OCI-LY1 (cell line): ENCODE measurements around the gene LRRC71.

Source experiments
- H2AFZ ChIP-seq: fragments of 200-600 bp; sonication (generic), shearing (Covaris generic); 2 replicates; pipeline ENCODE4 v1.6.0; 2014; ENCODE audit warnings: antibody characterized with exemption, mild to moderate bottlenecking, low read length
- H3F3A ChIP-seq: fragments of 200-600 bp; sonication (generic), shearing (Covaris generic); 2 replicates; pipeline ENCODE4 v1.6.0; 2014; ENCODE audit warnings: mild to moderate bottlenecking, antibody characterized with exemption, low read length, moderate library complexity; ENCODE audit not compliant: insufficient read depth
- H3K27ac ChIP-seq: fragments of 200-600 bp; sonication (generic); 2 replicates; pipeline ENCODE4 v1.5.1; 2014; ENCODE audit warnings: low read length, mixed run types, mild to moderate bottlenecking, low read depth; ENCODE audit not compliant: poor library complexity, severe bottlenecking
- H3K27me3 ChIP-seq: fragments of 200-600 bp; sonication (generic); 2 replicates; pipeline ENCODE4 v1.6.0; 2014; ENCODE audit warnings: antibody characterized with exemption, mild to moderate bottlenecking, low read length, moderate library complexity; ENCODE audit not compliant: insufficient read depth
- H3K36me3 ChIP-seq: fragments of 200-600 bp; sonication (generic); 2 replicates; pipeline ENCODE4 v1.6.1; 2014; ENCODE audit warnings: mild to moderate bottlenecking, antibody characterized with exemption, low read length, moderate library complexity, mixed read lengths; ENCODE audit not compliant: insufficient read depth
- H3K4me1 ChIP-seq: fragments of 200-600 bp; sonication (generic); 2 replicates; pipeline ENCODE4 v1.5.1; 2014; ENCODE audit warnings: mild to moderate bottlenecking, low read length, moderate library complexity; ENCODE audit not compliant: insufficient read depth, severe bottlenecking
- H3K4me2 ChIP-seq: fragments of 200-600 bp; sonication (generic), shearing (Covaris generic); 2 replicates; pipeline ENCODE4 v1.6.1; 2014; ENCODE audit warnings: low read length
- H3K4me3 ChIP-seq: fragments of 200-600 bp; sonication (generic); 2 replicates; pipeline ENCODE4 v1.5.1; 2014; ENCODE audit warnings: low read length, low read depth, mild to moderate bottlenecking, mixed read lengths; ENCODE audit not compliant: poor library complexity, severe bottlenecking
- H3K79me2 ChIP-seq: fragments of 200-600 bp; shearing (Covaris generic); 2 replicates; pipeline ENCODE4 v1.6.1; 2016; ENCODE audit warnings: mixed run types, low read length, mixed read lengths; ENCODE audit not compliant: insufficient read depth
- H3K9ac ChIP-seq: fragments of 200-600 bp; sonication (generic), shearing (Covaris generic); 2 replicates; pipeline ENCODE4 v1.6.1; 2014; ENCODE audit warnings: mild to moderate bottlenecking, low read length, mixed read lengths
- H3K9me2 ChIP-seq: fragments of 200-600 bp; sonication (generic), shearing (Covaris generic); 2 replicates; pipeline ENCODE4 v1.6.1; 2014; ENCODE audit warnings: low read depth, mild to moderate bottlenecking, low read length, mixed read lengths
- H3K9me3 ChIP-seq: fragments of 200-600 bp; shearing (Covaris generic); 2 replicates; pipeline ENCODE4 v1.6.1; 2014; ENCODE audit warnings: low read length, mixed read lengths
- H4K20me1 ChIP-seq: fragments of 200-600 bp; sonication (generic), shearing (Covaris generic); 2 replicates; pipeline ENCODE4 v1.6.0; 2016; ENCODE audit warnings: mild to moderate bottlenecking, low read length; ENCODE audit not compliant: insufficient read depth
- EZH2 ChIP-seq: fragments of 200-600 bp; sonication (generic), shearing (Covaris generic); IDR thresholded peaks from 2 replicates; pipeline ENCODE4 v1.8.0; 2017; ENCODE audit warnings: borderline replicate concordance, mixed run types, mild to moderate bottlenecking, antibody characterized with exemption, low read length, moderate library complexity, mixed read lengths
- TF ChIP-seq, protein P1 (sequence below): fragments of 200-600 bp; sonication (generic), shearing (Covaris generic); IDR thresholded peaks from 2 replicates; pipeline ENCODE4 v1.5.1; 2017; ENCODE audit warnings: mild to moderate bottlenecking, antibody characterized with exemption, low read length, moderate library complexity, mixed read lengths

LRRC71 gene

DNA sequence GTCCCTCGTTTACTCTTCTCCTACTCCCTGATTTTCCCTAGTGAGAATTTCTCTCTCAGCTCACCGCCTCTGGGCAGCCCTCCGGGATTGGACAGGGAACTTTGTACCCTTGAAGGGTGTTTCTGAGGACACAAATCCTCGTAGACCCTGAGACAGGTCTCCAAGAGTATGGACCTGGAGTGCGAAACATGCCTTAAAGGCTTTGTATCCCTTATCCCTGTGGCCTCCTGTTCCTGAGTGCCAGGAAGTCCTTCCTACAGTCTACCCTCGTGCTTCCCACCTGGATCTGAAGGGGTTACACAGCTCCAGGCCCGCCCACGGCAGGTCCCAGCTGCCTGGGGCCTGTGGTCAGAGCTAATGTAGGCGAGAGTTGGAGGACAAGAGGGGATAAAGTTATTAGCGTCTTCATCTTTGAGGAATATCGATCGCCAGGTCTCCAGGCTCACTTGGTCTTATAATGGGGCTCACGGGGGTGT lies 34.5 kb upstream of the LRRC71 start:
- no peaks in the 10 kb centered on the region for H3K79me2 ChIP-seq
- H3F3A ChIP-seq, result no peaks in the 10 kb centered on the region
- TF ChIP-seq EZH2, result no peak
- TF ChIP-seq, protein P1, sequence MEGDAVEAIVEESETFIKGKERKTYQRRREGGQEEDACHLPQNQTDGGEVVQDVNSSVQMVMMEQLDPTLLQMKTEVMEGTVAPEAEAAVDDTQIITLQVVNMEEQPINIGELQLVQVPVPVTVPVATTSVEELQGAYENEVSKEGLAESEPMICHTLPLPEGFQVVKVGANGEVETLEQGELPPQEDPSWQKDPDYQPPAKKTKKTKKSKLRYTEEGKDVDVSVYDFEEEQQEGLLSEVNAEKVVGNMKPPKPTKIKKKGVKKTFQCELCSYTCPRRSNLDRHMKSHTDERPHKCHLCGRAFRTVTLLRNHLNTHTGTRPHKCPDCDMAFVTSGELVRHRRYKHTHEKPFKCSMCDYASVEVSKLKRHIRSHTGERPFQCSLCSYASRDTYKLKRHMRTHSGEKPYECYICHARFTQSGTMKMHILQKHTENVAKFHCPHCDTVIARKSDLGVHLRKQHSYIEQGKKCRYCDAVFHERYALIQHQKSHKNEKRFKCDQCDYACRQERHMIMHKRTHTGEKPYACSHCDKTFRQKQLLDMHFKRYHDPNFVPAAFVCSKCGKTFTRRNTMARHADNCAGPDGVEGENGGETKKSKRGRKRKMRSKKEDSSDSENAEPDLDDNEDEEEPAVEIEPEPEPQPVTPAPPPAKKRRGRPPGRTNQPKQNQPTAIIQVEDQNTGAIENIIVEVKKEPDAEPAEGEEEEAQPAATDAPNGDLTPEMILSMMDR, result no peak
- H3K9ac ChIP-seq, result no peak overlapping the region
- H3K27me3 ChIP-seq, result 0 out of 2 replicates have a peak, but pooled peaks cover 7% of the 10 kb centered on the region
- no peak overlapping the region for H2AFZ ChIP-seq
- H4K20me1 ChIP-seq, result no peaks in the 10 kb centered on the region
- H3K9me2 ChIP-seq, result no peaks in the 10 kb centered on the region
- H3K4me1 ChIP-seq, result no peaks in the 10 kb centered on the region
- no peaks in the 10 kb centered on the region for H3K36me3 ChIP-seq
- H3K4me3 ChIP-seq, result no peak overlapping the region
- H3K9me3 ChIP-seq, result no peaks in the 10 kb centered on the region
- no peak overlapping the region for H3K4me2 ChIP-seq
- no peak overlapping the region for H3K27ac ChIP-seq

DNA sequence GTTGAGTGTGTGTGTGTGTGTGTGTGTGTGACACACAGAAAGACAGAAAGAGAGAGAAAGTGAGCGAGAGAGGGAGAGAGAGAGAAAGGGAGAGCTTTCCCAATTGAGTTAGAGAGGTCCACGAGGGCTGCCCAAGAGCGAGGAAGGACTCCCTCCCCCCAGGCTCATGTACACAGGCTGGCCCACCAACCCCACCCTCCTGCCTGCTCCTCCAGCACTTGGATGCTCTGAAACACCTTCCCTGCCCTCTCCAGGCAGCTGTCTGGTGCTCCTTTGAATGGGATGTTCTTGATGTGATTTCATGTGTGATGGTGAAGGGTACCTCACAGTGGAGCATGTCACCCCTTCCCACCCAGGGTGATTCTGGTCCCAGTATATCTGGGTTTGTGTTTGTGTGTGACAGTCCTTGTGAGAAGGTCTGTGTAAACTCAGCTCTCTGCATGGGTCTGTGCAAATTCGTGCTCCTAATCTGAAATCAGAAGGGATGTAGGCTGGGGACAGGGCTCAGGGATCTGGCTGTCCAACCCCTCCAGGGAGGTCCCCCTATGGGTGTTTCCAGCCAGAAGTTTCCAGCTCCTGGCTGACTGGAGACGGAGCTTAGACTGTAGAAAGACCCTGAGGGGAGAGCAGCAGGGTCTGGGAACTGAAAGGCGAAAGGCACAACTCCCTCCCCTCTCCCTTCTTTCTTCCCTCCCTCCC lies 33.7 kb upstream of the LRRC71 start:
- H3K9me3 ChIP-seq, result no peaks in the 10 kb centered on the region
- H3K9me2 ChIP-seq, result no peaks in the 10 kb centered on the region
- H3K4me3 ChIP-seq, result no peak overlapping the region
- no peaks in the 10 kb centered on the region for H3K4me1 ChIP-seq
- no peak overlapping the region for H3K9ac ChIP-seq
- H3K4me2 ChIP-seq, result no peak overlapping the region
- no peak overlapping the region for H2AFZ ChIP-seq
- 0 out of 2 replicates have a peak, but pooled peaks cover 7% of the 10 kb centered on the region for H3K27me3 ChIP-seq
- no peak overlapping the region for H3K27ac ChIP-seq
- no peaks in the 10 kb centered on the region for H4K20me1 ChIP-seq
- TF ChIP-seq, protein P1, result no peak
- no peak for TF ChIP-seq EZH2
- H3F3A ChIP-seq, result no peaks in the 10 kb centered on the region
- no peaks in the 10 kb centered on the region for H3K36me3 ChIP-seq
- no peaks in the 10 kb centered on the region for H3K79me2 ChIP-seq

DNA sequence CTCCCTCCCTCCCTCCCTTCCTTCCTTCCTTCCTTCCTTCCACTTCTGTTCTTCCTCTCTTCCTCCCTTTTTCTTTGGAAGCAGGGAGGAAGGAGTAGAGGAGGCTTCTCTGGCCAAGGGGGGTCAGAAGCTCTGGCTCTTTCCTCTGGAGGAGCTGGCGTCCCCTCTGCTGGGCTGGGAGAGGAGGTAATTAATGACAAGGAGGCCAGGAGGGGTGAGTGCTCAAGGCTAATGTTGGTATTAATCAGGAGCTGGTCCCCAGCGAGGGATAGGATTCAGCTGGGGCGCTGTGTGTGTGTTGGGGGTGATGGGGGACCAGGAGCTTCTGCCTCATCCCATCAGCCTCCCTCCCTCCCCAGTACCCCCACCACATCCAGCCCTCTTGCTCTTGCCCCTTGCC lies 33.1 kb upstream of the LRRC71 start:
- Histone ChIP-seq H3K4me2 (no peak overlapping the region), H3K4me3 (no peak overlapping the region), H3K27me3 (0 out of 2 replicates have a peak, but pooled peaks cover 7% of the 10 kb centered on the region), H3K36me3 (no peaks in the 10 kb centered on the region), H3K9ac (no peak overlapping the region), H3F3A (no peaks in the 10 kb centered on the region), H3K4me1 (no peaks in the 10 kb centered on the region), H2AFZ (no peak overlapping the region), H3K79me2 (no peaks in the 10 kb centered on the region), H3K9me2 (no peaks in the 10 kb centered on the region), H3K27ac (no peak overlapping the region), H4K20me1 (no peaks in the 10 kb centered on the region), H3K9me3 (no peaks in the 10 kb centered on the region)
- TF ChIP-seq EZH2, result no peak
- TF ChIP-seq, protein P1, result no peak
